Neural crest cell (in vitro differentiated cells): ENCODE measurements around the gene IL31. TPM values are rescaled to one million over a fixed set of nuclear protein-coding genes. Genes with fewer than 3 reads are reported as not detected.

Experiments
- DNase-seq: peaks from one replicate; pipeline ENCODE4 v3.0.0; 2021; ENCODE audit warnings: low read depth, mixed read lengths, low spot score
- H3K27ac Mint-ChIP-seq: one replicate; pipeline ENCODE4 v1.8.0; 2021; ENCODE audit warnings: mild to moderate bottlenecking, mixed read lengths; ENCODE audit not compliant: unreplicated experiment
- H3K27me3 Mint-ChIP-seq: 2 replicates; pipeline ENCODE4 v1.8.0; 2021; ENCODE audit warnings: low read depth, mild to moderate bottlenecking, mixed read lengths
- H3K36me3 Mint-ChIP-seq: 2 replicates; pipeline ENCODE4 v1.8.0; 2021; ENCODE audit warnings: low read depth, mild to moderate bottlenecking, mixed read lengths
- H3K4me1 Mint-ChIP-seq: 2 replicates; pipeline ENCODE4 v1.8.0; 2021; ENCODE audit warnings: mixed read lengths
- H3K4me3 Mint-ChIP-seq: one replicate; pipeline ENCODE4 v1.8.0; 2021; ENCODE audit warnings: mild to moderate bottlenecking, mixed read lengths
- H3K9me3 Mint-ChIP-seq: 2 replicates; pipeline ENCODE4 v1.8.0; 2021; ENCODE audit warnings: mixed read lengths
- total RNA-seq: library from RNA; stranded (reverse); gene quantifications from 2 replicates; pipeline ENCODE4 v1.2.1, GENCODE V29; 2021
- TF ChIP-seq, protein P1 (sequence below): fragments of 200-600 bp; sonication (generic); conservative IDR thresholded peaks from 2 replicates; pipeline ENCODE4 v1.5.0; 2021; ENCODE audit warnings: antibody characterized with exemption, mild to moderate bottlenecking

Gene IL31
- total RNA-seq, 1 donor from 2014 or later = not detected

DNA sequence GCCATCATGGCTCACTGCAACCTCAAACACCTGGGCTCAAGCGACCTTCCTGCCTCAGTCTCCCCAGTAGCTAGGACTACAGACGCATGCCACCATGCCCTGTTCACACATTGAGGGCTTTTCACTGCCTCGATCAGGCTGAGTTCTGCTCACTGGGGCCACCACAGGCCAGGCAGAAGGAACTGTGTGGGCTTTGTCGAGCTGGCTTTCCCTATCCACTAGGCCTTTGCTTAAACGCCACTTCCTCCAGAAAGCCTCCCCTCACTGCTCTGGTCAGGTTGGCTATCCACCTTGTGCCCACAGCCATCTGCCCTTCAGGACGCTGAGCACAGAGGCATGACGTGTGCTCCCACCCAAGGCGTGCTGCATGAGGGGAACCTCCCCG, 50.3 kb downstream of the IL31 start:
- no peaks in the 10 kb centered on the region for H3K36me3 Mint-ChIP-seq
- no peaks in the 10 kb centered on the region for H3K9me3 Mint-ChIP-seq
- no peaks in the 10 kb centered on the region for H3K27me3 Mint-ChIP-seq
- no peak for DNase-seq
- peaks cover 28% of the 10 kb centered on the region for H3K4me1 Mint-ChIP-seq
- H3K4me3 Mint-ChIP-seq = no peak overlapping the region
- TF ChIP-seq, protein P1, sequence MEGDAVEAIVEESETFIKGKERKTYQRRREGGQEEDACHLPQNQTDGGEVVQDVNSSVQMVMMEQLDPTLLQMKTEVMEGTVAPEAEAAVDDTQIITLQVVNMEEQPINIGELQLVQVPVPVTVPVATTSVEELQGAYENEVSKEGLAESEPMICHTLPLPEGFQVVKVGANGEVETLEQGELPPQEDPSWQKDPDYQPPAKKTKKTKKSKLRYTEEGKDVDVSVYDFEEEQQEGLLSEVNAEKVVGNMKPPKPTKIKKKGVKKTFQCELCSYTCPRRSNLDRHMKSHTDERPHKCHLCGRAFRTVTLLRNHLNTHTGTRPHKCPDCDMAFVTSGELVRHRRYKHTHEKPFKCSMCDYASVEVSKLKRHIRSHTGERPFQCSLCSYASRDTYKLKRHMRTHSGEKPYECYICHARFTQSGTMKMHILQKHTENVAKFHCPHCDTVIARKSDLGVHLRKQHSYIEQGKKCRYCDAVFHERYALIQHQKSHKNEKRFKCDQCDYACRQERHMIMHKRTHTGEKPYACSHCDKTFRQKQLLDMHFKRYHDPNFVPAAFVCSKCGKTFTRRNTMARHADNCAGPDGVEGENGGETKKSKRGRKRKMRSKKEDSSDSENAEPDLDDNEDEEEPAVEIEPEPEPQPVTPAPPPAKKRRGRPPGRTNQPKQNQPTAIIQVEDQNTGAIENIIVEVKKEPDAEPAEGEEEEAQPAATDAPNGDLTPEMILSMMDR = no peak
- H3K27ac Mint-ChIP-seq = no peak overlapping the region

GRCh38 chr12:122123051-122123760, 50.8 kb downstream of the IL31 start:
- peaks cover 28% of the 10 kb centered on the region for H3K4me1 Mint-ChIP-seq
- peak; percentile 89 for DNase-seq
- H3K36me3 Mint-ChIP-seq = no peaks in the 10 kb centered on the region
- H3K4me3 Mint-ChIP-seq = no peak overlapping the region
- H3K27ac Mint-ChIP-seq = no peak overlapping the region
- H3K9me3 Mint-ChIP-seq = no peaks in the 10 kb centered on the region
- no peaks in the 10 kb centered on the region for H3K27me3 Mint-ChIP-seq
- TF ChIP-seq, protein P1 = peak; percentile 84

Other genes starting within 250 kb of the IL31 start
- gene BCL7A, start 152.3 kb downstream of the IL31 start, total RNA-seq = 57.4 and 60.1 TPM in 2 replicates
- gene MLXIP, start 95.5 kb downstream of the IL31 start, total RNA-seq = 39.8 and 44.5 TPM in 2 replicates
- 1.1 and 1.7 TPM in 2 replicates for gene LRRC43, start 8.9 kb upstream of the IL31 start, total RNA-seq
- 0.19 and 0.41 TPM in 2 replicates for gene B3GNT4, start 29.5 kb upstream of the IL31 start, total RNA-seq
- 78.5 and 80.8 TPM in 2 replicates for gene DIABLO, start 51.8 kb upstream of the IL31 start, total RNA-seq
- gene VPS33A, start 92.3 kb upstream of the IL31 start, total RNA-seq = 40.7 and 41.0 TPM in 2 replicates
- 55.8 and 56.9 TPM in 2 replicates for gene CLIP1, start 248.4 kb upstream of the IL31 start, total RNA-seq